ENCODE data around the gene CXorf38.
A peak's percentile ranks its signal among the peaks of the same experiment; 100 is the strongest.

The CXorf38 gene, protein sequence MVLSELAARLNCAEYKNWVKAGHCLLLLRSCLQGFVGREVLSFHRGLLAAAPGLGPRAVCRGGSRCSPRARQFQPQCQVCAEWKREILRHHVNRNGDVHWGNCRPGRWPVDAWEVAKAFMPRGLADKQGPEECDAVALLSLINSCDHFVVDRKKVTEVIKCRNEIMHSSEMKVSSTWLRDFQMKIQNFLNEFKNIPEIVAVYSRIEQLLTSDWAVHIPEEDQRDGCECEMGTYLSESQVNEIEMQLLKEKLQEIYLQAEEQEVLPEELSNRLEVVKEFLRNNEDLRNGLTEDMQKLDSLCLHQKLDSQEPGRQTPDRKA

DNA sequence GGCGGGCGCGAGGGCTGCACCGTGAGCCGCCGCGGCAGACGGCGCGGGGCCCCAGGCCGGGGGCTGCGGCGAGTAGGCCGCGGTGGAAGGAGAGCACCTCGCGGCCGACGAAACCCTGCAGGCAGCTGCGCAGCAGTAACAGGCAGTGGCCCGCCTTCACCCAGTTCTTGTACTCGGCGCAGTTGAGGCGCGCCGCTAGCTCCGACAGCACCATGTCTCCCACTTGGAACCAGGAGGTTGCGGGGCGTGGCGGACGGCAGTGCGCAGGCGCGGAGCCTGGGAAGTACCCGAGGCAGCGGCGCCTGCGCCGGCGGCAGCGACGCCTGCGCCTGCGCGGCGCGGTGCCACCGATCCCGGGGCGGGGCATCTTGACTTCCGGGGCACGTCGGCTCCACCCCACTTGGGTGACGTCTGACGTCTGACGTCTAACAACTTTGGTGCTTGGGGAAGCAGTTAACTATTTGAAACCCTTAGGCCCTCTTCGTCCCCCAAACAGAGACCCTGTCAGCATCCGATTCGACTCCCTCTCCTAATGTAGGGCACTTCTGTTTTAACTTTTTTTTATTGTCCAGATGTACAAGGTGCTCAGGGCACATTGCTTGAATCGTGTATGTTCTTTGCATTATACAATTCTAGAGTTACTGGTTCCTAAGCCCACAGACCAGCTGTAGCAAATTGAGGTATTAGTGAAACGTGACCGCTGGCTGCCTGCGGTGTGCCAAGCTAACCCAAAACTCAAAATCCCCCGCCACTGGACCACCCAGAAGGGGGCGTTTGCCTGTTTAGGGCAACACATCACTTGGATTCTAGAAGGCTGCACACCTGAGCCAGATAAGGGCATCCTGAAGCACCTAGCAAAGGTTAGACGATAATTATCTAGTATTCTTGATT, at the start of gene CXorf38:
CXorf38 (minus strand) TSS at position 255 of the 891 bp plus-strand sequence; CDS start at position 214, 41 bp downstream.
- peak; percentile 98 to 99 for DNase-seq

DNA sequence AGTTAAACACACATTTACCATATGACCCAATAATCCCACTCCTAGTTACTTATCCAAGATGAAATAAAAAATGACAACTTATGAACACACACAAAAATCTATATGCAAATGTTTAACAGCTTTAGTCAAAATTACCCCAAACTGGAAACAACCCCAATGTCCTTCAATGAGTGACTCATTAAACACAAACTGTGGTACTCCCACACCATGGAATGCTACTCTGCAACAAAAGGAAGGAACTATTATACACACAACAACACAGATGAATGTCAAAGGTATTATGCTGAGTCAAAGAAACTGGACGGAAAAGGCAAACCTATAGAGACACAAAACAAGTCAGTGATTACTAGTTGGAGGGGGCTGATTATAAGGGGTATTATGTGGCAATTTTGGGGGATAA, 47.4 kb upstream of the CXorf38 start:
- DNase-seq = no peak

DNA sequence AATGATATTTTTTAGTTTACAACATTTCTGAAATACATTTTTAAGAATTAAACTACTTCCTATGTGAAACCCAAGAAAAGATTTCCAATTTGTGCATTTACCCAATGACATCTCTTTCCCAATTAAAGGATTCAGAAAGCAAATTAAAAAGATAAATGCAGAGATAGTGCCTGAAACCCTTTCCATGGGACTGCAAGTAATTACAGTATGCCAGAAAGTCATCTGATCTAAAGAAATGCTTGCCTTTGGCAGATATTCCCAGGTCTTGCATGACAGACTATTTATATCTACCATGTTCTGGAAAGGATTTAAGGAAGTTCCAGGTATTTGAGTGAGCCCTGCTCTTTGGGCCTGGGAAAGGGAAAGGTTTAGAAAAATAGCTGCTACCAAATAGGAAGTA, 41.6 kb upstream of the CXorf38 start:
- DNase-seq = no peak

DNA sequence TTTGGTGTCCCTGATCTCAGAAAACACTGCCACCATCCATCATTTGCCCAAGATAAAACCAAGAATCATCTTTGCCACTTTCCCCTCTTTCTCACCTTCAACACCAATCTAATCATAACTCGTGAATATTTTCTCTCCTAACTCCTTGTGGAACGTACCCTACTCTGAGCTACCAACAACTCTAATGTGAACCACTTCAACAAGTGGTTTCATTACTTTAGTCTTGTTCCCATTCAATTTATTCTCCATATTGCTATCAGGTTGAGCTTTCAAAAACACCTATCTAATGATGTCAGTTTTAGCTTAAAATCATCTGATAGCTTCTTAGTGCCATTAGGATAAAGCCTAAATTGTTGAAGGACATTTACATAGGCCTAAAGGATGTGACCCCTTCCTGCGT, 39.8 kb upstream of the CXorf38 start:
- DNase-seq = no peak

DNA sequence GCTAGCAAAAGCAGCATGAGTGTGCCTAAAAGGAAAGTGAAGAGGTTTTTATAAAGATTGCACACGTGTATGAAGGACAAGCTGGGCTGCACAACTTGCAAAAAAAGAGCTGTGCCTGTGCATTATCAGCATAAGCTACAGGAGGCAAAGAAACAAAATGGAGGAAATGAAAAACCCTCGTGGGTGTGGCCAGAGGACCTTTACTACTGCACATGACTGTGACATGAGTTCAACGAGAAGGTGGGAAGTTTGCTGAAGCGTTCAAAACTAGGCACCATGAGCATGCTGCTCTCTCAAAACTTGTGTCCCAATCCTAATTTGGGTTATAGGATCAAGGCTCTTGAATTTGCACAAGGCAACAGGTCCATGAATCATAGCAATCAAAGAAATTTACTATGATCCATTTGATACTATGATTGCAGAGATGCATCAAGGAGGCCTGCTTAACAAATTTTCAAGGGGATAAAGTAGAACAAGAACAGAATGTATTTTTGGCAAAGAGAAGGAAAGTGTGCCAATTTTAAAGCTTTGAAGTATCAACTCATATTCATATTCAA, 38.1 kb upstream of the CXorf38 start:
- no peak for DNase-seq

DNA sequence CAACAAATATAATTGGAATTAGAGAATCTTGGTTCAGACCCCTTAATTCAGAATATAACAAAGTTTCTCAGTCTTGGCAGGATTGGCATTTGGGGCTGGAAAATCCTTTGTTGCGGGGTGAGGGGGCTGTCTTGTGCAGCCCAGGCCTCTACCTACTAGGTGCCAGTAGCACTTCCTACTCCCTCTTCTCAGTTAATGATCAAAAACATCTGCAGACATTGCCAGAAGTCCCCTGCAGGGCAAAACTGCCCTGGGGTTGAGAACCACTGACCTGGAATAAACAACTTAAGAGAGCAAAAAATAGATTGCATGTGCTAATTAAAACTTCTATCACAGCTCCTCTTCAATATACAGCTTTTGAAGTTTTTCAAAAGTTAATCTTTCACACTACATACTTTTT, 36.7 kb upstream of the CXorf38 start:
- no peak for DNase-seq

DNA sequence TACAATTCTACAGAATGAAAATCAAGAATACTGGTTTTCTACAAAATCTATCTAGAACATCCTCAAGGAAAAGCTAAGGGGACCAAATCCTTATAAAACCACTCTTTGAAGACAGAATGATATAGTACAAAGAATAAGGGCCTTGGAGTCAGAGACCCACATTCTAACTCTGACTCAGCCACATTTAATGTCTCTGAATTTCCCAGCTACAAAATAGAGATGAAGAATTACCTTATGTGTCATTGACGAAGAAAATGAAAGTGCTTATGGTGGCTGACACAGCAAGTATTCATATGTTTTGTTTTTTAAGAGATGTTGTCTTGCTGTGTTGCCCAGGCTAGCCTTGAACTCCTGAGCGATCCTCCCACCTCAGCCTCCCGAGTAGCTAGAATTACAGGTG, 35.9 kb upstream of the CXorf38 start:
- no peak for DNase-seq

DNA sequence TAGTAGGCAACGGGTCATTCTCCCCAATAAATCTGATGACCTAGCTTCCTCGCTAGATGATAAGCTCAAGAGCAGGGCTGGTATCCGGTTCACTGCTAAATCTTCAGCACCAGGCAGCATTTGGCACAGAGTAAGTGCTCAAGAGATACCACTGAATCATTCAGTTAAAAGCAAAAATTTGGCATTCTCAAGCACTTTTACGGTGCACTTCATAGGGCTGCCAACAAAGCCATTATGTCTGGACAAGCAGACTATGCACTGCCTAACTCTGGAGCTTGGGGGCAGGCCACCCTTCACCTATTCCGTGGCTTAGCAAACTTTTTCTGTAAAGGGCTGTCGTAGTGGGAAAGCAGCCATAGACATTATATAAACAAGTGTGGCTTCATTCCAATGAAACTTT, 23.8 kb upstream of the CXorf38 start:
- no peak for DNase-seq

DNA sequence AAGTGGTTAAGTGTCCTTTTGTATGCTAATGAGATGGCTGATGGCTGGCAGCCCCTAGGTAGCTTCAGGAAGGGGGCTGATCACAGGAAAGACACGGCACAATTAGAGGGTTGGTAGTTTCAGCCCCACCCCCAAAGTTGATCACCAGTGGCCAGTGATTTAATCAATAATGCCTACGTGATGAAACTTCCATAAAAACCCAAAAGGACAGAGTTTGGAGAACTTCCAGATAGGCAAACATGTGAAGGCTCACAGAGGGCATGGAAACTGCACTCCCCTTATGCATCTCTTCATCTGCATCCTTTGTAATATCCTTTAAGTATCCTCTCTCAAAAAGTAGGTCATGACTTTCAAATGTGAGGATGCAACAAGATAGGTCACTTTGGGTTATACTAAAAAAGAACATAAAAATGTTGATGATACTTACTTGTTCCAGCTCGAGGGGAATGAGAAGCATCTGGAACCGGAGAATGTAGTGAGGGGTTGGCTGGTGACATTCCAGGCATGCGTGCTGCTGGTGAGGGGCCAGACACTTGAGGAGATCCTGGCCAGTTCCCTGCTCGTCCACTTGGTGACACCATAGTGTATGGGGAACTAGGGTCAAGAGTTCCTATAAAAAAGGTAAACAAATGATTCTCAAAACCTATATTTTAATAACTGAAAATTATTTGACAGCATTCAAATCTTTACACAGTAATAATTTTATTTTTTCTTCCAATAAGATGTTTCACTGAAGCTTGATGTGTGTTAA, 16.7 kb upstream of the CXorf38 start:
- no peak for DNase-seq

DNA sequence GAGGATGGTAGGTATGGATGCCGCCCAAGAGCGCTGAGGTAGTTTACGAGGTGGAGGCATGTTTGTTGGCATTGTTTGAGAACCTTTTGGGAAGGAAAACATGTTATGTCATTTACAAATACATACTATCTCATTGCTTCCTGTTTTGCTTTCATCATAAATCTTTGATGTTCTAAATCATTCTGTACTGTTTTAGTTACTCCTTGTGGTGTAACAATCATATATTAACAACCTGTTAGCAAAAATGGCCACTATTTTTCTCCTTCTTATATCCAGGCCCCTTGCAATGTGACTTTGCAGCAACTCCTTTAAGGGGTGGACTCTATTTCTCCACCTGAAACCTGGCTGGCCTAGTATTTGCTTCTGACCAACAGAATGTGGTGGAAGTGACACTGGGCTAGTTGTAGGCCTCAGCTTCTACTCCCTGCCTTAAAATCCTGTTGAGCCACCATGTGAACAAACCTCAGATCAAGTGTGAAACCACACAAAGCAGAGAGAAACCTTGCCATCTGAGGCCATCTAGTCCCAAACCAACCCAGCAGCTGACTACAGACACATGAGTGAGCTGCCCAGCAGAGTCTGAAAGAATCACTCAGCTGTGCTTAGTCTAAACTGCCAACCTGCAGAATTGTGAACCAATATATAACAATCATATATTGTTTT, 15.8 kb upstream of the CXorf38 start:
- no peak for DNase-seq

DNA sequence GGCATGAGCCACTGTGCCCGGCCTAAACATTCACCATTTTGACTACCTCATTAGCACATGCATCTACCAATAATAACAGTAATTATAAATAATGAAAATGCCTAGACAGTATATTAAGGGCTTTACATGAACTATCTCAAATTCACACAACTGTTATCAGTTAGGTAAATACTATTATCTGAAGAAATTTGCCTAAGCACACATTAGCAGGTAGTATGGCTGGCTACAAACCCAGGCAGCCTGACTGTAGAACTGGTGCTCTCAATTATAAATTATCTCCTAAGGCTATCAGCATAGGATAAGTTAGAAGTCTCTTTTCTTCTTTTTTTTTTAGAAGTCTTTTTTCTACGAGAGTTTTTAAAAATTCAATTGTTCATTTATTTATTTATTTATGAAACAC, 14.1 kb upstream of the CXorf38 start:
- no peak for DNase-seq

DNA sequence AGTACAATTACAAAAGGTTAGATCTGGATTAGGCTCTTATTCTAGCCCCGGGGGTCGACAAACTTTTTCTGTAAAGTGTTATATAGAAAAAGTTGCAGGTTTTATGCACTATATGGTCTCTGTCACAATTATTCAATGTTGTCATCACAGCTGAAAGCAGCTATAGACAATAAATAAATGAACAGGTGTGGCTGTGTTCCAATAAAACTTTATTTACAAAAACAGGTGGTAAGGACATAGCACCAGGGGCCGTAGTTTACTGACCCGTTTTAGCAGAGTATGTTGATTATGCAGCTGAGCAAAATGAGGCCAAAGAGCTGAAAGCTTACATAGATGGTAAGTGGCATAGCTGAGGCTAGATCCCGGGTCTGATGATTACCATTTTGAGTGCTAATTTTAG, 13.0 kb upstream of the CXorf38 start:
- DNase-seq = no peak

DNA sequence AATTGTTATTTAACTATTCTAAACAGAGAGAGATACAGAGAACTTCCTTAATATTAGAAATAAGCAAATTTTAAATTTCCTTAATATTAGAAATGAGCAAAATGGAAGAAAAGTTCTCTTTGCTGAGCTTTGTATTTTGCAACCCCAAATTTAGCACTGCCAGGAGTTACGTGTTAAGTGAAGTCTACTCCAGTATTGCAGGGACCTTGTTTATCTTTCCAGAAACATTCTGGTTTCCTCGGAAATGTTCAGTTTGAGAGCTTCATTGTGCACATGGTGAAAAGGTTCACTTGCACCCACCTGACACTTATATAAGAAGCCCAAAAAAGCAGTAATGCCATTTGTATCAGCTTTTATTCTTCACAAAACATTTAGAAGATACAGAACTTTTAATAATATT, 6.2 kb upstream of the CXorf38 start:
- DNase-seq = no peak

DNA sequence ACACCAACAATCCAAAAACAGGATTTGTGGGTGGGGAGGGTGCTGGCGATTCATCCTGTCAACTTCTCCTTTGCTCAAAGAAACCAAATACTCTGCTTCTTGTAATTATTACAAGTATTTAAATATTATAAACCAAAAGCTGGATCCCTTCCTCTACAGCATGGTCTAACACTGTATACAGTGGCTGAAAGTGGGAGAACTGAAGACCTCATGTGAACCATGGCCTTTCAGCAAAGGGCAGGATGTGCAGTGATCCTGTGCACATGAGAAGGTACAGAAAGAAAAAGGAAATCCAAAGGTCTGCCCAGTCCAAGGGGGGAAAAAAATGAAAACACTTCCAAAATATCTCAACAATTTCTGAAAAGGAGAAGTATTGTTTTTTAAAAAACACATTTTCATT, 5.3 kb upstream of the CXorf38 start:
- DNase-seq = no peak

DNA sequence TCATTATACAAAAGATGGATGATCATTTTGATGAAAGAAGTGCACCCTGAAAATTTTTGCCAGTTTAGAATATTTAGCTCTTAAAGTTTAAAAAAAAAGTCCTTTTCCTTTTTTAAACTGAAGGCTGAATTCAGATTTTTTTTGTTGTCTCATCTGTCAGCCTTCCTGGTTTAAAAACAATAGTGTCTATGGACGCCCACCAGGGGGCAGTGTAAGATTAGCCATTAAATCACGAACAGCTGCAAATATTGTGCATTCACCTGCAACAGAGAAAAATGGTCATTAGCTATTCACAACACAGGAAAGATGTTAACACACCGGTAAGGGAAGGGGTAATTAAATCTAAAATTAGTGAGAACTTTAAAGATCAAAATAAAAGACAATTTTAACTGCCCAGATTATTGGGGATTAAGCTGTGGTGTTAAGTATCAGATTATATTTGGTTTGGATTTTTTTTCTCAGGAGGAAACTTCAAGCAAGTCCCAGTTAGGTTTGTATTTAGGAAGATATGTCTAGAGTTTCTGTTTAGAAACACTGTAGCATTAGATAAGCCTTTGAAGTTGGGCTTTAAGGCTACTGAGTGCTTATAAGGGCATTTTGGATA, 4.4 kb upstream of the CXorf38 start:
- DNase-seq = peak; percentile 74 to 77

DNA sequence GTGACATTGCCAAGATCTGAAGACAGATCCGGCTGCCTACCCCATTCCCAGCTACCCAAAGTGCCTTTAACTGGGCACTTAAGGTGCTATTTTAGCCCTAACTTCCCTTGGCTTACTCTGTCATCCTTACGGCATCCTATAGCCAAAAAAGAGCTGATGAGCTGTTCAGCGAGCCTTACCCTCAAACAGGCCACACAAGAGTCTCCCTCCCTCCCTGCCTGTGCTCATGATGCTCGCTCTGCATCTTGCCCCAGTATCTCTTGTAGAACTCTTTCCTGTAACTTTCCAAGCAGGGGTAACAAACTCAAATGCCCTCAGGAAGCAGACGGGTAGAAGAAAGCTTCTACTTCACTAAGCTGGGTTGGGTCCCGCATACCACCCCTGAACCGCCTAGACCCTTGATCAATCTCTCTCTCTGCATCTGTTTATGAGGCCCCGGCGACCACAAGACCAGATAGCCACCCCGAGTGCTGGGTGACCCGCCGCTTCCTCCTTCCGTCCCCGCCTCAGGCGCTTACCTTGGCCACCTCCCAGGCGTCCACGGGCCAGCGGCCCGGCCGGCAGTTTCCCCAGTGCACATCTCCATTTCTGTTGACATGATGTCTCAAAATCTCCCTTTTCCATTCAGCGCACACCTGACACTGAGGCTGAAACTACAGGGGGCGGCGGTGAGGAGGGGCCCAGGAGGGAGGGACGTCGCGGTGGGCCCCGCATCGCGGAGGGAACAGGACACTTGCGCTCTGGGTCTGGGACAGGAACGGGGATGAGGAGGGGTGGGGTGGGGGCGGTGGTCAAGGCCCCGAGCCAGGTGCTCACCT, 663 bp downstream of the CXorf38 start:
- DNase-seq = peak; percentile 59

DNA sequence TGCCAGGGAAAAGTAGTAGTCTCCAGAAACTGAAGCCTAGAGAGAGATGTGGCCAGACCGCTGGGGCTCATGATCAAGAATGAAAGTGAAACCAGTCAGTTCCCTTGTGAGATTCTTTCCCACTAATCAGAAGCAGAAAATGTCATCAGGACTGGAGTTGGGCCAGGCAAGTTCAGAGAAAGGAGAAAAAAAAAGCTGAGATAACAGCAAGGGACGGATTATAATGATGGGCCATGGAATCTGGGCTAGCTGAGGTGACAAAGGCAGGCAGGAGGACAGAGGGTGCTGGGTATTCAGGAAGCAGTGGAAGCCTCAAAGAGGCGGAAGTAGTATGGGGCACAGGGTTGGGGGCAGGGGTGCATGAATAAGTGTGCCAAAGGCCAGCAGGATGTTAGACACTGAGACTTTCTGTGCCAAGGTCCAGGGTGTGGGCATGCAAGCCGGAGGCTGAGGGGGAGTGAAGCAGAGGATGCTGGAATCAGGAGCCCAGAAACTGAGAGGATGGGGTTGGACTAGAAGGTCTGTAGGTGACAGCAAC, 2.5 kb downstream of the CXorf38 start:
- peak; percentile 62 to 66 for DNase-seq

DNA sequence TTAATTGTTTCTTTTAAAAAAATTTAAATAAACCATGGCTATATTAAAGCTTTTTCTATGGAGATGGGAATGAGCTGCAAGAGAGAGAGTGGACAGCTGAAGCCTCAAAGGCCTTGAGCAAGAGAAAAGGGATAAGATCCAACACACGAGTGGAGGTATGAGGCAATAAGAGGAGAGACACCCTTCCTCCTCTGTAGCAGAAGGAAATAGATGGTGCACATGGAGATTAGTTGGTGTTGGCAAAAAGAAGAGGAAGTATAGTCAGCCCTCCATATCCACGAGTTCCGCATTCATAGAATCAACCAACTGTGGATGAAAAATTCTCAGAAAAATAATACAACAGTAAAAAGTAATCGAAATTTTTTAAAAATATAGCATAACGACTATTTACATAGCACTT, 3.2 kb downstream of the CXorf38 start:
- DNase-seq = no peak

DNA sequence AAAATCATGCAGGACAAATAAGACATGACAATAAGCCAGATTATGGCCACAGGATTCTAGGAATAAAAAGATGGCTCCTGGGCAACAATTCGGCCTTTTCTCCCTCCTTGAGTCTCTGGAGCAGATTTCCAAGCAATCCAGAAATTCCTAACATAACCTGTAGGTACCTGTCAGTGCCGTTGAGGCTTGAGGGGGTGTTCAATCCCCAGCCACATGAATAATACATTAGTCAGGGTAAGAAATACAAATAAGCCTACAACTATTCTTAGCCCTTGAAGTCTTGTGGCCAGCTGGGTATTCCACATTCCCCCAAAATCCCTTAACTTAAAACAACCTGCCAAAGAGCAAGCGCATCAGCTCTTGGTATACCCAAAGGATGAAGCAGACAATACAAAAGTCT, 9.7 kb downstream of the CXorf38 start:
- no peak for DNase-seq

DNA sequence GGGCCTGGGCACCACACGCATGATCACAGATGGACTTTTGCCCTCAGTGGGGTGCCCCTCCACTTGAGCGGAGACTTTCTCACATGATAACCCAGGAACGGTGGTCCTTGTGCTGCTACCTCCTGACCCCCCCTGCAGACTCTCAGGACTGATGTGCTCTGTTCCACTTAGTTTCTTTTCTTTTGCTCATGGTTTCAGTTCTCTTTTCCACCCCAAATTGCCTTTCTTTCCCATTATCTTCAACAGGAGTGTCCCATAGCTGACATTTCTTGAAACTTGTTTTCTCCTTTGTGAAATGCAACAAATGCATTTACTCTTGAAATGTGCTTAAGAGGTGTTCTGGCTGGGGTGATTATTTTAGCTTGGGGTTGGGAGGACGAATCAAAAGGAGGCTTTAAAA, 15.2 kb downstream of the CXorf38 start:
- no peak for DNase-seq

DNA sequence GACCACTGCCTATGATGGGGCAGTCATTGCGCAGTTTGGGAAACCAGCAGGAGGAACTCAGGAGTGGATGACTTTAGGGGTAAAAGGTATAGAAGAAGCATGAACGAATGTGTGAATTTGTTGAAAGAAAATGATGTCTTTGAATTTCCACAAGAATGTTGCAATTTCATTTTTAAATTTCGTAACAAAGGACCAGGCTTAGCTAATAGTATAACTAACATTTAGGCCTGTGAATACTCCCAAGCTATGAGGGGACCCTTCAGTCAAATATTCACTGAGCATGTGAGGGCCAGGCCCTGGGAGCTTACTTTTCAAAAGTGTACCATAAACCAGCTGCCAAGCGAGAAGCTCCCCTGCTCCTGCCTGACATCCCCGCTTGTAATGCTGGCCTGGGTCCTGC, 18.9 kb downstream of the CXorf38 start:
- no peak for DNase-seq
